ENCODE results near the gene TBC1D22A. TPM values are rescaled to one million over a fixed set of nuclear protein-coding genes. Genes with fewer than 3 reads are reported as not detected.
A peak's percentile ranks its signal among the peaks of the same experiment; 100 is the strongest.

TBC1D22A gene
- total RNA-seq, 4 donors from 2014 or later: 42.6 to 70.4 (median 55.1) TPM

GRCh38 chr22:46908641-46909107 is 146.2 kb downstream of the TBC1D22A start:
- TF ChIP-seq, protein P1, sequence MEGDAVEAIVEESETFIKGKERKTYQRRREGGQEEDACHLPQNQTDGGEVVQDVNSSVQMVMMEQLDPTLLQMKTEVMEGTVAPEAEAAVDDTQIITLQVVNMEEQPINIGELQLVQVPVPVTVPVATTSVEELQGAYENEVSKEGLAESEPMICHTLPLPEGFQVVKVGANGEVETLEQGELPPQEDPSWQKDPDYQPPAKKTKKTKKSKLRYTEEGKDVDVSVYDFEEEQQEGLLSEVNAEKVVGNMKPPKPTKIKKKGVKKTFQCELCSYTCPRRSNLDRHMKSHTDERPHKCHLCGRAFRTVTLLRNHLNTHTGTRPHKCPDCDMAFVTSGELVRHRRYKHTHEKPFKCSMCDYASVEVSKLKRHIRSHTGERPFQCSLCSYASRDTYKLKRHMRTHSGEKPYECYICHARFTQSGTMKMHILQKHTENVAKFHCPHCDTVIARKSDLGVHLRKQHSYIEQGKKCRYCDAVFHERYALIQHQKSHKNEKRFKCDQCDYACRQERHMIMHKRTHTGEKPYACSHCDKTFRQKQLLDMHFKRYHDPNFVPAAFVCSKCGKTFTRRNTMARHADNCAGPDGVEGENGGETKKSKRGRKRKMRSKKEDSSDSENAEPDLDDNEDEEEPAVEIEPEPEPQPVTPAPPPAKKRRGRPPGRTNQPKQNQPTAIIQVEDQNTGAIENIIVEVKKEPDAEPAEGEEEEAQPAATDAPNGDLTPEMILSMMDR (IDR thresholded peaks at IDR 0.05): no peak
- no peak for TF ChIP-seq POLR2A (IDR thresholded peaks at IDR 0.05)
- Histone ChIP-seq H3K27me3 (no peaks in the 10 kb centered on the region), H3K9me3 (no peaks in the 10 kb centered on the region), H3K27ac (no peak overlapping the region), H3K4me1 (no peaks in the 10 kb centered on the region), H3K4me3 (no peak overlapping the region), H3K36me3 (peaks cover 0 to 17% (median 0%) of the 10 kb centered on the region in 3 donors)
- peak in 1 of 3 donors; percentile 11 for DNase-seq

DNA sequence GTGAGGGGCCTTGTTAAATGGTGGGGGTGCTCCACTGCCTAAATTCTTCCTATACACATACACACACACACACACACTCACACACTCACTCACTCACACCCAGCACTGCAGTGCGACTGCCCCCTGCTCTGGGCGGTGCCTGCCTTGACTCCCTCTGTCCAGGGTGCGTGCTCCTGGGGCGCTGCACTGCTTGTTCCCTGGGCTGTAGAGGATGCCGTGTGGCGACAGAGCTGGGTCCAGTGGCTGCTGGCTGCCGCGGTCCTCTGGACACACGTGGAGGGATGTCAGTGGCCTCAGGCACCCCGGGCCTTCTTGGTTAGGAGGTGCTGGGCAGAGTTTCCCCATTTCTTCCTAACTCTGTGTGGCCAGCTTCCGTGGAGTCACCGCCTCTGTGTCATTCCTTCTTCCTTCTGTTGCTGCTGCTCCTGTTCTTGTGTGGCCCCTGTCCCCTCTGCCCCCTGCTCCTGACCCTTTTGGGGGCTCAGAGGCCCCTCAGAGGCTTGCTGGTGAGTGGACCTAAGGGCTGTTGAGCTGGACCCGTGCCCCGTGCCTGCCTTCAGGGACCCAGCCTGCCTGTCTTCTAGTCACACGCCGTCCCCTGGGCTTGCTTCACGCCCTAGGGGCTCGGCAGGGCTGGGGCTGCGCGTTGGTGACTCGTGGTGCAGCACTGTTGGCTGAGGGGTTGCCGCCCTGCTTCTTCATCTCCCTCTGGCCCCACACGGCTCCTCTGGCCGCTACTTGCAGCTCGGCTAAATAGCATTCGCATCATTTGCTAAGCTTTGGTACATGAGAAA is 147.0 kb downstream of the TBC1D22A start:
- peak in 1 of 3 donors; percentile 10 for DNase-seq
- Histone ChIP-seq H3K36me3 (peaks cover 0 to 25% (median 0%) of the 10 kb centered on the region in 3 donors), H3K27ac (no peak overlapping the region), H3K4me1 (no peaks in the 10 kb centered on the region), H3K4me3 (no peak overlapping the region), H3K9me3 (no peaks in the 10 kb centered on the region), H3K27me3 (no peaks in the 10 kb centered on the region)
- no peak for TF ChIP-seq POLR2A (IDR thresholded peaks at IDR 0.05)
- TF ChIP-seq, protein P1 (IDR thresholded peaks at IDR 0.05): no peak

DNA sequence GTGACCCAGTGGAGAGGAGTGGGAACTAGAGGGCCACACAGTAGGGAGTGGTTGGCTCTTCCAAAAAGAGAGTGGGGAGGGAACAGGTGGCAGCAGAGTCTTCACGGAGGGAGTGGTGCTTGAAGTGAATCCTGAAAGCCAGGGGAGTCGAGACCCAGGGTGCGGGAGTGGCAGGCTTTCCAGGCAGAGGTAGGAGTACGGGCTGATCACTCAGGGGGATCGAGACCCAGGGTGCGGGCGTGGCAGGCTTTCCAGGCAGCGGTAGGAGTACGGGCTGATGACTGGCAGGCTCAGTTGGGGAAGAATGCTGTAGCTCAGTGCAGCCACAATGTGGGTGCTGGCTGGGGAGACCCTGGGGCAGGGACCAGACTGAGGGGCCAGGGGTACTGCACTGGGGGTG is 148.2 kb downstream of the TBC1D22A start:
- peak in 1 of 3 donors; percentile 4 for DNase-seq
- H3K27ac ChIP-seq: no peak overlapping the region
- peaks cover 0 to 36% (median 0%) of the 10 kb centered on the region in 3 donors for H3K36me3 ChIP-seq
- TF ChIP-seq, protein P1 (IDR thresholded peaks at IDR 0.05): no peak
- no peak for TF ChIP-seq POLR2A (IDR thresholded peaks at IDR 0.05)
- H3K4me1 ChIP-seq: no peaks in the 10 kb centered on the region
- H3K9me3 ChIP-seq: no peaks in the 10 kb centered on the region
- no peak overlapping the region for H3K4me3 ChIP-seq
- no peaks in the 10 kb centered on the region for H3K27me3 ChIP-seq

- peak in 1 of 3 donors; percentile 11 for DNase-seq
- TF ChIP-seq, protein P1 (IDR thresholded peaks at IDR 0.05): no peak
- no peak for TF ChIP-seq POLR2A (IDR thresholded peaks at IDR 0.05)
Measured at GRCh38 chr22:46911346-46911745, 148.9 kb downstream of the TBC1D22A start.

DNA sequence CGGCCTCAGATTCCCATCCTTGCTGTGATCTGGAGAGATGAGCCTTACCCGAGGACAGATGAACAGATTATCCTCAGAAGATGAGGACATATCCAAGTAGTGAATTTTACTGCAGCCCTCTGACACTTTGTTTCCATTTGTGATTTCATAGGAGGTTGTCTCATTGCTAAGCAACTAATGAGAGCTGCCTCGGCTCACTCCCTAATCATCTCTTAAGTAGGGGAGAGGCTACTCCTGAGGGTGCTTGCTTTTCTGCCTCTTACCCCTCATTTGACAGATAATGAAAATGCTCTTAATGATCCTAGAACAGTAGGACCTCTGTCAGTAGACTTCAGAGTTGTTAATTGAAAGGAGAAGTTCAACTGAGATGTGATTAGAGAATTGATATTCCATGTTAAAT is 150.9 kb downstream of the TBC1D22A start:
- no peaks in the 10 kb centered on the region for H3K9me3 ChIP-seq
- no peaks in the 10 kb centered on the region for H3K27me3 ChIP-seq
- peaks cover 0 to 49% (median 0%) of the 10 kb centered on the region in 3 donors for H3K36me3 ChIP-seq
- DNase-seq: no peak
- no peaks in the 10 kb centered on the region for H3K4me1 ChIP-seq
- TF ChIP-seq, protein P1 (IDR thresholded peaks at IDR 0.05): no peak
- no peak for TF ChIP-seq POLR2A (IDR thresholded peaks at IDR 0.05)
- no peak overlapping the region for H3K4me3 ChIP-seq
- H3K27ac ChIP-seq: no peak overlapping the region

More at GRCh38 chr22:46911346-46911745, 148.9 kb downstream of the TBC1D22A start:
- peaks cover 0 to 43% (median 0%) of the 10 kb centered on the region in 3 donors for H3K36me3 ChIP-seq
- no peaks in the 10 kb centered on the region for H3K27me3 ChIP-seq
- no peak overlapping the region for H3K4me3 ChIP-seq
- H3K4me1 ChIP-seq: no peaks in the 10 kb centered on the region
- no peaks in the 10 kb centered on the region for H3K9me3 ChIP-seq
- H3K27ac ChIP-seq: no peak overlapping the region

Measured in Peyer's patch (tissue), 4 donors.